ENCODE measurements around the gene AVPR2. TPM values are rescaled to one million over a fixed set of nuclear protein-coding genes. Genes with fewer than 3 reads are reported as not detected.
A peak's percentile ranks its signal among the peaks of the same experiment; 100 is the strongest.

AVPR2 gene
- polyA plus RNA-seq, 4 donors: 1.4 to 3.1 (median 2.0) TPM

GRCh38 chrX:153870791-153871360 is 33.6 kb upstream of the AVPR2 start:
- no peak for DNase-seq (ENCODE audit: low read depth in 4 of 4, low spot score in 3 of 4)

- DNase-seq (ENCODE audit: low read depth in 4 of 4, low spot score in 3 of 4): no peak
These were observed 33.0 kb upstream of the AVPR2 start for GRCh38 chrX:153871451-153871850.

GRCh38 chrX:153871946-153872878 is 32.3 kb upstream of the AVPR2 start:
- DNase-seq (ENCODE audit: low read depth in 4 of 4, low spot score in 3 of 4): no peak

GRCh38 chrX:153873282-153874084 is 31.0 kb upstream of the AVPR2 start:
- no peak for DNase-seq (ENCODE audit: low read depth in 4 of 4, low spot score in 3 of 4)

- no peak for DNase-seq (ENCODE audit: low read depth in 4 of 4, low spot score in 3 of 4)
These were observed 30.4 kb upstream of the AVPR2 start for GRCh38 chrX:153874085-153874365.

GRCh38 chrX:153874366-153875125 is 29.9 kb upstream of the AVPR2 start:
- DNase-seq (ENCODE audit: low read depth in 4 of 4, low spot score in 3 of 4): no peak

- peak in 1 of 4 donors; percentile 40 for DNase-seq (ENCODE audit: low read depth in 4 of 4, low spot score in 3 of 4)
These were observed 28.9 kb upstream of the AVPR2 start for GRCh38 chrX:153875391-153876111.

GRCh38 chrX:153876112-153876491 is 28.4 kb upstream of the AVPR2 start:
- DNase-seq (ENCODE audit: low read depth in 4 of 4, low spot score in 3 of 4): no peak

GRCh38 chrX:153877571-153878261 is 26.8 kb upstream of the AVPR2 start:
- no peak for DNase-seq (ENCODE audit: low read depth in 4 of 4, low spot score in 3 of 4)

- no peak for DNase-seq (ENCODE audit: low read depth in 4 of 4, low spot score in 3 of 4)
These were observed 26.1 kb upstream of the AVPR2 start for GRCh38 chrX:153878345-153878744.

GRCh38 chrX:153878969-153879653 is 25.4 kb upstream of the AVPR2 start:
- DNase-seq (ENCODE audit: low read depth in 4 of 4, low spot score in 3 of 4): no peak

GRCh38 chrX:153879741-153880439 is 24.6 kb upstream of the AVPR2 start:
- DNase-seq (ENCODE audit: low read depth in 4 of 4, low spot score in 3 of 4): no peak

GRCh38 chrX:153880440-153880815 is 24.0 kb upstream of the AVPR2 start:
- DNase-seq (ENCODE audit: low read depth in 4 of 4, low spot score in 3 of 4): no peak

- no peak for DNase-seq (ENCODE audit: low read depth in 4 of 4, low spot score in 3 of 4)
These were observed 23.2 kb upstream of the AVPR2 start for GRCh38 chrX:153881281-153881680.

- no peak for DNase-seq (ENCODE audit: low read depth in 4 of 4, low spot score in 3 of 4)
These were observed 22.4 kb upstream of the AVPR2 start for GRCh38 chrX:153882086-153882498.

GRCh38 chrX:153882557-153882956 is 21.9 kb upstream of the AVPR2 start:
- DNase-seq (ENCODE audit: low read depth in 4 of 4, low spot score in 3 of 4): no peak

- no peak for DNase-seq (ENCODE audit: low read depth in 4 of 4, low spot score in 3 of 4)
These were observed 21.2 kb upstream of the AVPR2 start for GRCh38 chrX:153883163-153883843.

- DNase-seq (ENCODE audit: low read depth in 4 of 4, low spot score in 3 of 4): no peak
These were observed 20.3 kb upstream of the AVPR2 start for GRCh38 chrX:153884136-153884535.

All from right renal pelvis (tissue), 4 donors.